COLO668 (cell line): ENCODE results near the gene ADGRA1.
"Not testable (repeated sequence)": the region's sequence is repeated elsewhere in the genome, so short reads cannot be mapped to it uniquely, and the experiment has no call there.

Experiments
- DNase-seq: peaks from one replicate; lab custom pipeline; 2025; ENCODE audit not compliant: unreplicated experiment; lab: John Stamatoyannopoulos, UW

Gene ADGRA1

GRCh38 chr10:133175624-133176023 lies 87.9 kb downstream of the ADGRA1 start:
- DNase-seq, result not testable (repeated sequence)

GRCh38 chr10:133176546-133176945 lies 88.8 kb downstream of the ADGRA1 start:
- DNase-seq, result no peak

GRCh38 chr10:133177380-133178157 lies 89.8 kb downstream of the ADGRA1 start:
- DNase-seq, result no peak

GRCh38 chr10:133178357-133179127 lies 90.8 kb downstream of the ADGRA1 start:
- DNase-seq, result no peak

DNA sequence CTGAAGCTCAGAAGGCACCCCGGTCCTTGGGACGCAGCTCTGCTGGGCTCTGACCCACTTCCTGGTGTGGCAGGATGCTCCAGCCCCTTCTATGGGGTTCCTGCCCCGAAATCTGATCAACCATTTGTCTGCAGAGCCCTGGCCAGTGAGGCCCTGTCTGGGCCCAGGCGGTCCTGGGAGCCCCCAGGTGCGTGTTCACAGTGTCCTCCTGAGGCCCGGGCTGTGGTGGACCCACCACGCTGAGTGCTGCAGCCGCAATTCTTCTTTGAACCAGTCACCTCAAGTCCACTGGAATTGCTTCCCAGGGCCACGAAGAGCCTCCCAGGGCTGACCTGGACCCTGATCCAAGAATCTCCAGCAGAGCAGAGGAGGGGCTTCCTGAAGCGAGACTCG lies 91.4 kb downstream of the ADGRA1 start:
- DNase-seq, result no peak

- DNase-seq, result no peak
These were observed 91.9 kb downstream of the ADGRA1 start for GRCh38 chr10:133179651-133180050.

DNA sequence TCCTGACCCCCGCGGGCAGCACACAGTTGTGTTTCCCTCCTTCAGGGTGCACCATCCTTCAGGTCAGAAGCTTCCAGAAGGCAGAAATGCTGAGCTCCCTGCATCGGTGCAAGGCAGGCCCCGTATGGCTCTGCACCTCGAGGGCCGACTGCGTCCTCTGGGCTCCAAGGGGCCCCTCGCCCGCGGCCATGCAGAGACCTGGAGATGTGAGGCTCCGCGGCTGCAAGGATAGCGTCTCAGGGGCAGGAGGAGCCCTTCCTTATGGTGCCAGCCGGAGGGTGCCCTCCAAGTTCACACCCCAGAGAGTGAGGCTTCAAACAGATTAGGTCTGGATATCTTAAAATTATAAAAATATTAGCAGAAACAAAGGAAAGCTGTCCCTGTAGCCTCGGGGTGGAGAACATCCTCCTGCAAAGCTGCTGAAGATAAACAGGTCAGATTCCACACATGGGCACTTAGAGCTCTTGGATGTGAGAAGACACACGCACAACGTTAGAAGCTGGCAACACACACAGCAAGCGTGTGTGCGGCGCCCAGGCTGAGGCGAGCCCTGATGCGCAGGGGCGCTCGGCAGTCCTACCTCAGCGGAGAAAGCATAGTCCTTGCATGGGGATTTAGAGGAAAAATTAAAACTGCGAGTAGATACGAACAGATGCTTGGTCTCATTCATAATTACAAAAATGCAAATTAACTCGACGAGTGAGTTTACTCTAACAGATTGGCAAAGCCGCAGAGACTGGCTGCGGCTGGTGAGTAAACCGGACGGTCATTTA lies 92.7 kb downstream of the ADGRA1 start:
- DNase-seq, result no peak

GRCh38 chr10:133180965-133181639 lies 93.4 kb downstream of the ADGRA1 start:
- no peak for DNase-seq
